MM.1S (cell line): ENCODE data around the gene G6PC1.

Experiments used
- CTCF ChIP-seq: fragments of 300-600 bp; sonication (generic); IDR thresholded peaks from 2 replicates; pipeline ENCODE4 v1.5.1; 2016; ENCODE audit warnings: antibody characterized with exemption, low read length, mixed read lengths
- EZH2 ChIP-seq: fragments of 300-600 bp; sonication (generic); optimal IDR thresholded peaks from 2 replicates; pipeline ENCODE3; 2017; ENCODE audit warnings: low read depth, mild to moderate bottlenecking, antibody characterized with exemption, low read length, mixed read lengths

- no peak for TF ChIP-seq CTCF
- TF ChIP-seq EZH2: no peak
Observed at GRCh38 chr17:42950044-42950783, 49.6 kb downstream of the G6PC1 start.
